ENCODE measurements around the gene RHOF. TPM values are rescaled to one million over a fixed set of nuclear protein-coding genes. Genes with fewer than 3 reads are reported as not detected.
A peak's percentile ranks its signal among the peaks of the same experiment; 100 is the strongest.
"Not testable (repeated sequence)": the region's sequence is repeated elsewhere in the genome, so short reads cannot be mapped to it uniquely, and the experiment has no call there.

RHOF gene
- total RNA-seq, 1 donor from 2014 or later = 16.5 TPM

GRCh38 chr12:121748571-121749265, 44.8 kb downstream of the RHOF start:
- peak overlapping the region; percentile 76 for H3K27ac ChIP-seq
- no peak for DNase-seq (ENCODE audit: extremely low spot score in 2 of 2)
- peaks cover 13% of the 10 kb centered on the region for H3K4me1 ChIP-seq
- no peak overlapping the region for H3K4me3 ChIP-seq
- intact Hi-C loops (cut with DNase I) = no loop called here
- H3K36me3 ChIP-seq = peaks cover 0 to 7% of the 10 kb centered on the region in 2 donors
- no peaks in the 10 kb centered on the region for H3K27me3 ChIP-seq
- no peaks in the 10 kb centered on the region for H3K9me3 ChIP-seq
- TF ChIP-seq CTCF (IDR thresholded peaks at IDR 0.05) (no peak), POLR2A (IDR thresholded peaks at IDR 0.05) (no peak), POLR2AphosphoS5 (IDR thresholded peaks at IDR 0.05; ENCODE audit: insufficient read depth in 1 of 2, low read depth in 1 of 2) (peak; percentile 64 to 76)

DNA sequence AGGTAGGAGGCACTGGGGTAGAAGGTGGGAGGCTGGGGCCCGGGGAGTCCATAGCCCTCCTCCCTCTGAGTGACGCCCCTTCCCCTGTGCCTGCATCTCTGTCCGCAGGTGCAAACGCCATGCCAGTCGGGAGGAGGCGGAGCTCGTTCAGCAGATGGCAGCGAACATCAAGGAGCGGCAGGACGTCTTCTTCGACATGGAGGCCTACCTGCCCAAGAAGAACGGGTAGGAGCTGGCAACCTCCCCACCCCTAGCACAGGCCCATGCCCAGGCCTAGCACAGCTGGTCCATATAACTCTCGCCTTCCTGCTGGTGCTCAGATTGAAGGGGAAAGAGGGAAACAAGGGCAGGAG, 45.3 kb downstream of the RHOF start:
- TF ChIP-seq CTCF (IDR thresholded peaks at IDR 0.05) (no peak), POLR2A (IDR thresholded peaks at IDR 0.05) (no peak), POLR2AphosphoS5 (IDR thresholded peaks at IDR 0.05; ENCODE audit: insufficient read depth in 1 of 2, low read depth in 1 of 2) (no peak)
- no peaks in the 10 kb centered on the region for H3K9me3 ChIP-seq
- H3K4me1 ChIP-seq = peaks cover 11% of the 10 kb centered on the region
- no peak overlapping the region for H3K4me3 ChIP-seq
- no peaks in the 10 kb centered on the region for H3K27me3 ChIP-seq
- H3K36me3 ChIP-seq = peaks cover 0 to 7% of the 10 kb centered on the region in 2 donors
- intact Hi-C loops (cut with DNase I) = no loop called here
- no peak for DNase-seq (ENCODE audit: extremely low spot score in 2 of 2)
- H3K27ac ChIP-seq = peak overlapping the region; percentile 76

GRCh38 chr12:121745545-121745944, 47.9 kb downstream of the RHOF start:
- intact Hi-C loops (cut with DNase I); DNase-seq (ENCODE audit: extremely low spot score in 2 of 2): not testable (repeated sequence)

GRCh38 chr12:121741743-121742142, 51.7 kb downstream of the RHOF start:
- H3K36me3 ChIP-seq = no peaks in the 10 kb centered on the region
- H3K9me3 ChIP-seq = no peaks in the 10 kb centered on the region
- H3K4me3 ChIP-seq = no peak overlapping the region
- H3K27ac ChIP-seq = peak overlapping the region; percentile 44
- H3K27me3 ChIP-seq = no peaks in the 10 kb centered on the region
- intact Hi-C loops (cut with DNase I) = no loop called here
- DNase-seq (ENCODE audit: extremely low spot score in 2 of 2) = no peak
- peaks cover 16% of the 10 kb centered on the region for H3K4me1 ChIP-seq
- TF ChIP-seq POLR2A (IDR thresholded peaks at IDR 0.05) = no peak
- TF ChIP-seq CTCF (IDR thresholded peaks at IDR 0.05) = no peak
- no peak for TF ChIP-seq POLR2AphosphoS5 (IDR thresholded peaks at IDR 0.05; ENCODE audit: insufficient read depth in 1 of 2, low read depth in 1 of 2)

More at GRCh38 chr12:121745545-121745944, 47.9 kb downstream of the RHOF start:
- not testable (repeated sequence) for H3K36me3 ChIP-seq, H3K4me3 ChIP-seq, H3K27me3 ChIP-seq, H3K9me3 ChIP-seq
- peak overlapping the region; percentile 24 for H3K27ac ChIP-seq
- peaks cover 25% of the 10 kb centered on the region for H3K4me1 ChIP-seq

- no peaks in the 10 kb centered on the region for H3K9me3 ChIP-seq
- H3K4me3 ChIP-seq = no peak overlapping the region
- intact Hi-C loops (cut with DNase I) = no loop called here
- TF ChIP-seq POLR2AphosphoS5 (IDR thresholded peaks at IDR 0.05; ENCODE audit: insufficient read depth in 1 of 2, low read depth in 1 of 2) (no peak), POLR2A (IDR thresholded peaks at IDR 0.05) (no peak)
- H3K27ac ChIP-seq = no peak overlapping the region
- no peak for DNase-seq (ENCODE audit: extremely low spot score in 2 of 2)
- H3K4me1 ChIP-seq = peaks cover 14% of the 10 kb centered on the region
- no peaks in the 10 kb centered on the region for H3K27me3 ChIP-seq
- no peaks in the 10 kb centered on the region for H3K36me3 ChIP-seq
Observed at GRCh38 chr12:121740847-121741246, 52.6 kb downstream of the RHOF start.

GRCh38 chr12:121738340-121738858, 55.1 kb downstream of the RHOF start:
- peak overlapping the region; percentile 36 for H3K27ac ChIP-seq
- H3K4me1 ChIP-seq = peaks cover 14% of the 10 kb centered on the region
- H3K36me3 ChIP-seq = no peaks in the 10 kb centered on the region
- TF ChIP-seq POLR2A (IDR thresholded peaks at IDR 0.05) (no peak), CTCF (IDR thresholded peaks at IDR 0.05) (no peak), POLR2AphosphoS5 (IDR thresholded peaks at IDR 0.05; ENCODE audit: insufficient read depth in 1 of 2, low read depth in 1 of 2) (no peak)
- intact Hi-C loops (cut with DNase I) = no loop called here
- DNase-seq (ENCODE audit: extremely low spot score in 2 of 2) = no peak
- no peak overlapping the region for H3K4me3 ChIP-seq
- no peaks in the 10 kb centered on the region for H3K27me3 ChIP-seq
- no peaks in the 10 kb centered on the region for H3K9me3 ChIP-seq

Data from vagina (tissue), 2 donors.